ENCODE measurements around the gene PCSK6.

GRCh38 chr15:101505610-101506337 is 16.3 kb upstream of the PCSK6 start:
- TF ChIP-seq POLR2A (IDR thresholded peaks at IDR 0.05) = no peak
- no peak for TF ChIP-seq CTCF (IDR thresholded peaks at IDR 0.05)

Data from Peyer's patch (tissue), 4 donors.